Spleen (tissue), 11 donors: ENCODE measurements around the gene ZNF276. TPM values are rescaled to one million over a fixed set of nuclear protein-coding genes. Genes with fewer than 3 reads are reported as not detected.

ENCODE experiments used
- DNase-seq: peaks from one replicate; pipeline ENCODE4 v3.0.0-alpha.2; 2020
- H3K27ac ChIP-seq, 8 donors: fragments of 200-600 bp; sonication (generic) in 7 of 8; 1 replicate in 4 of 8; 2 replicates in 4 of 8; pipeline versions ENCODE4 v1.5.0 to v1.8.0; 2016 to 2021; ENCODE audit warnings: inconsistent platforms in 4 of 8, mild to moderate bottlenecking in 4 of 8, moderate library complexity in 1 of 8
- H3K27me3 ChIP-seq, 7 donors: fragments of 200-600 bp; sonication (generic) in 6 of 7; replicated peaks in 1 of 7; 1 replicate in 4 of 7; 2 replicates in 3 of 7; pipeline versions ENCODE4 v1.5.0 to v1.8.0; 2016 to 2021; ENCODE audit warnings: inconsistent platforms in 3 of 7, mild to moderate bottlenecking in 1 of 7
- H3K36me3 ChIP-seq, 6 donors: fragments of 200-600 bp; sonication (generic) in 5 of 6; 1 replicate in 4 of 6; 2 replicates in 2 of 6; pipeline versions ENCODE4 v1.5.0 to v1.8.0; 2016 to 2021; ENCODE audit warnings: inconsistent platforms in 2 of 6
- H3K4me1 ChIP-seq, 6 donors: fragments of 200-600 bp; sonication (generic) in 5 of 6; 1 replicate in 3 of 6; 2 replicates in 3 of 6; pipeline versions ENCODE4 v1.5.0 to v1.8.0; 2016 to 2021; ENCODE audit warnings: inconsistent platforms in 3 of 6
- H3K4me3 ChIP-seq, 8 donors: fragments of 200-600 bp; sonication (generic) in 7 of 8; 1 replicate in 4 of 8; 2 replicates in 4 of 8; pipeline versions ENCODE4 v1.5.0 to v1.8.0; 2016 to 2021; ENCODE audit warnings: inconsistent platforms in 4 of 8, mild to moderate bottlenecking in 4 of 8, moderate library complexity in 2 of 8
- H3K9me3 ChIP-seq, 8 donors: fragments of 200-600 bp; sonication (generic) in 7 of 8; 1 replicate in 4 of 8; 2 replicates in 4 of 8; pipeline versions ENCODE4 v1.5.0 to v1.8.0; 2016 to 2021; ENCODE audit warnings: inconsistent platforms in 4 of 8
- POLR2A ChIP-seq, 3 donors: fragments of 450-650 bp; IDR thresholded peaks; one replicate each; pipeline ENCODE4 v1.5.1; 2017; ENCODE audit warnings: antibody characterized with exemption in 3 of 3, mild to moderate bottlenecking in 1 of 3
- POLR2AphosphoS5 ChIP-seq, 3 donors: sonication (generic); formaldehyde crosslinking; IDR thresholded peaks; one replicate each; pipeline ENCODE4 v1.5.1; 2017; ENCODE audit warnings: antibody characterized with exemption in 3 of 3
- WGBS, 5 donors: extraction: QIAGEN DNeasy Blood & Tissue Kit in 3 of 5; methylation state at CpG; one replicate each; pipeline versions ENCODE4 v1.1.5 to v1.1.7; 2013 to 2018; 5-methylcytosine and 5-hydroxymethylcytosine counted together
- intact Hi-C: fragments of 100-400 bp; cut with DNase I; formaldehyde crosslinking; loops from one replicate; pipeline ENCODE4 v1.15.0; 2023; ENCODE audit warnings: low total_unique reads
- polyA plus RNA-seq, 3 donors: library from polyadenylated mRNA; stranded (reverse); fragments of 200-250 nt; gene quantifications; one replicate each; pipeline ENCODE4 v1.2.1, GENCODE V29; 2013
- total RNA-seq, 7 donors: library from RNA; depleted of rRNA in 3 of 7; stranded (reverse); fragments of >200 nt in 3 of 7; fragmentation: NEBNext Ultra II Directional in 4 of 7; extraction: Animal tissue kit (Norgen Biotek cat#: 25700) in 4 of 7; gene quantifications; one replicate each; pipeline versions ENCODE4 v1.1.0 to v1.2.1, GENCODE V29; 2016 to 2021
- TF ChIP-seq, protein P1 (sequence below), 11 experiments: fragments of 200-600 bp in 7 of 11; fragments of 450-650 bp in 4 of 11; sonication (generic) in 4 of 11; IDR thresholded peaks in 8 of 11; conservative IDR thresholded peaks in 3 of 11; 1 replicate in 7 of 11; 2 replicates in 4 of 11; pipeline versions ENCODE4 v1.4.0 to v1.8.0; 2016 to 2021; ENCODE audit warnings: antibody characterized with exemption in 11 of 11, inconsistent platforms in 4 of 11, mild to moderate bottlenecking in 1 of 11
- donor health status: healthy with polysubstance abuse.
- donor health status: DM: no; HTN: no; CAD: no; lungs with moderate emphysema.
- donor health status: DM: no; HTN: no; CAD: no.
- donor health status: Bipolar disorder and iron deficiency.
- donor health status: healthy.
- donor health status: DM: no; HTN: no; CAD: no.
- donor health status: DM: yes; HTN: yes; CAD: no.

Gene ZNF276
- total and polyA plus RNA-seq, 10 donors, result 28.9 to 83.7 (median 62.7) TPM

DNA sequence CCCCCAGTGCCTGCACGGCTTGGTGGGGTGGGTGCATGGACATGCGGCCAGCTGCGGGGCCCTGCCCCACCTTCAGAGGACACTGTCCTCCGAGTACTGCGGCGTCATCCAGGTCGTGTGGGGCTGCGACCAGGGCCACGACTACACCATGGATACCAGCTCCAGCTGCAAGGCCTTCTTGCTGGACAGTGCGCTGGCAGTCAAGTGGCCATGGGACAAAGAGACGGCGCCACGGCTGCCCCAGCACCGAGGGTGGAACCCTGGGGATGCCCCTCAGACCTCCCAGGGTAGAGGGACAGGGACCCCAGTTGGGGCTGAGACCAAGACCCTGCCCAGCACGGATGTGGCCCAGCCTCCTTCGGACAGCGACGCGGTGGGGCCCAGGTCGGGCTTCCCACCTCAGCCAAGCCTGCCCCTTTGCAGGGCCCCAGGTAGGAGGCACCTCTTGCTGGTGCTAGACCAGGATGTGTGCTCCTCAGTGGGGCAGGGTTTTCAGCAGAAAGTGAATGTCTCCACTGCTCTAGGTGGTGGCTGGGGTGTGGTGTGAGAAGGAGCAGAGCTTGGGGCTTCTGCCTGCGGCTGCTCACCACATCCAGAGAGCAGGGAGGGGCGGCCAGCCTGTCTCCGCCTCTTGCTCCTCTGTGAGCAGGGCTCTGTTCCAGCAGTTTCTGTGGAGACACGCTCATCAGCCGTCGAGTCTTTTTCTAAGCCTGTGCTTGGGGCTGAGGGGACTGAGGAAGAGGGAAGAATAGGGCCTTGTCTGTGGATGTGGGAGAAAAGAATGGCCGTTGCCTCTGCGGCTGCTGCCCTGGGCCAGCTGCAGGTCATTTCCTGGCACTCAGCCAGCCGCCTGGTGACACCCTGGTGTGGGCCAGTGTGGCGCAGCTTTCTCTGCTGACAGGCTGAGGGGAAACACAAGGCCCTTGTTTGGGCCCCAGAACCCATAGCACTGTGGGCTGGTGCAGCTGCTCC lies 2.2 kb downstream of the ZNF276 start:
- peak; percentile 91 for DNase-seq
- Histone ChIP-seq H3K9me3 (no peaks in the 10 kb centered on the region), H3K27me3 (no peaks in the 10 kb centered on the region), H3K36me3 (peaks cover 0 to 60% (median 49%) of the 10 kb centered on the region in 6 donors), H3K4me1 (peaks cover 31 to 85% (median 64%) of the 10 kb centered on the region in 6 donors), H3K4me3 (peak overlapping the region; percentile 66 to 99 (median 96)), H3K27ac (peak overlapping the region; percentile 91 to 100 (median 98))
- intact Hi-C loops, result no loop called here
- 60 to 71% (median 70%) methylated on average over 9 to 30 of the region's 30 CpGs for WGBS, 5 donors
- TF ChIP-seq POLR2A (IDR thresholded peaks at IDR 0.05) (no peak), POLR2AphosphoS5 (IDR thresholded peaks at IDR 0.05) (peak; percentile 56 to 67 (median 66))

DNA sequence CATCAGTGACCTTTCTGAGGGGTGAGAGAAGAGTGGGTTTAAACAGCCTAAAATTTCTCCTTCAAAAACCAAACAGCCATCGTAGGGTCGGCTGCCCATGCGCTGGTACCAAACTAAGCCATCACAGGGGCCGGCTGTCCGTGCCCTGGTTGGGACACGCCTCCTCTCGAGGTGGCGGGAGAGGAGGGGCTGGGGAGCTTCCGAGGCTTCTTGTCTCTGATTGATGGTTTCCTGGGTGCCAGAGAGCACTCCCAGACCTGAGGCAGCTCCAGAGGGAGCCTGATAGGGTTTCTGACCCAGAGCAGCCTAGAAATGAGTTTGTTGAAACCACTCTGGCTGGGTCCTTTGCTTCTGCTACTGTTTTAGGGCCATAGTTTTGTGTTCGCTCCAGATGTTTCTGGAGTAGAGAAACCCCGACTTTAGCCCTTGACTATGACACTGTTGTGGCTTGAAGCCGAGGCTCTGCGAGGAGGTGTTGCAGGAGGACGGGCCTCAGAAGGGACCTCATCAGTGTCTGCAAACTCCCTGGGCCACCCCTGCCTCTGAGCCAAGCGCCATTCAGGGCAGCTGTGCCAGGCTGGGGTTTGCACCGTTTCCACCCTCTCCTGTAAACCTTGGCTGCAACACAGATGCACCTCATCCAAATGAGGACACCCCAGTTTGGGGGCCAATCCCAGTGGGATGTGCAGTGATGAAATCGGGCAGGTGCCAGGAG lies 6.2 kb downstream of the ZNF276 start:
- H3K27me3 ChIP-seq, result no peaks in the 10 kb centered on the region
- H3K36me3 ChIP-seq, result peaks cover 6 to 100% (median 89%) of the 10 kb centered on the region in 6 donors
- peaks cover 24 to 89% (median 46%) of the 10 kb centered on the region in 6 donors for H3K4me1 ChIP-seq
- no peak for DNase-seq
- H3K9me3 ChIP-seq, result no peaks in the 10 kb centered on the region
- H3K4me3 ChIP-seq, result no peak overlapping the region
- peak overlapping the region in 1 of 8 donors; percentile 15 for H3K27ac ChIP-seq
- 83 to 86% (median 85%) methylated on average over 15 to 17 of the region's 17 CpGs for WGBS, 5 donors
- intact Hi-C loops, result no loop called here
- TF ChIP-seq, protein P1, sequence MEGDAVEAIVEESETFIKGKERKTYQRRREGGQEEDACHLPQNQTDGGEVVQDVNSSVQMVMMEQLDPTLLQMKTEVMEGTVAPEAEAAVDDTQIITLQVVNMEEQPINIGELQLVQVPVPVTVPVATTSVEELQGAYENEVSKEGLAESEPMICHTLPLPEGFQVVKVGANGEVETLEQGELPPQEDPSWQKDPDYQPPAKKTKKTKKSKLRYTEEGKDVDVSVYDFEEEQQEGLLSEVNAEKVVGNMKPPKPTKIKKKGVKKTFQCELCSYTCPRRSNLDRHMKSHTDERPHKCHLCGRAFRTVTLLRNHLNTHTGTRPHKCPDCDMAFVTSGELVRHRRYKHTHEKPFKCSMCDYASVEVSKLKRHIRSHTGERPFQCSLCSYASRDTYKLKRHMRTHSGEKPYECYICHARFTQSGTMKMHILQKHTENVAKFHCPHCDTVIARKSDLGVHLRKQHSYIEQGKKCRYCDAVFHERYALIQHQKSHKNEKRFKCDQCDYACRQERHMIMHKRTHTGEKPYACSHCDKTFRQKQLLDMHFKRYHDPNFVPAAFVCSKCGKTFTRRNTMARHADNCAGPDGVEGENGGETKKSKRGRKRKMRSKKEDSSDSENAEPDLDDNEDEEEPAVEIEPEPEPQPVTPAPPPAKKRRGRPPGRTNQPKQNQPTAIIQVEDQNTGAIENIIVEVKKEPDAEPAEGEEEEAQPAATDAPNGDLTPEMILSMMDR (IDR thresholded peaks at IDR 0.05 in 8 of 11, conservative IDR thresholded peaks at IDR 0.05 in 3 of 11), result no peak
- TF ChIP-seq POLR2AphosphoS5 (IDR thresholded peaks at IDR 0.05), result peak in 2 of 3 donors; percentile 25 to 41

DNA sequence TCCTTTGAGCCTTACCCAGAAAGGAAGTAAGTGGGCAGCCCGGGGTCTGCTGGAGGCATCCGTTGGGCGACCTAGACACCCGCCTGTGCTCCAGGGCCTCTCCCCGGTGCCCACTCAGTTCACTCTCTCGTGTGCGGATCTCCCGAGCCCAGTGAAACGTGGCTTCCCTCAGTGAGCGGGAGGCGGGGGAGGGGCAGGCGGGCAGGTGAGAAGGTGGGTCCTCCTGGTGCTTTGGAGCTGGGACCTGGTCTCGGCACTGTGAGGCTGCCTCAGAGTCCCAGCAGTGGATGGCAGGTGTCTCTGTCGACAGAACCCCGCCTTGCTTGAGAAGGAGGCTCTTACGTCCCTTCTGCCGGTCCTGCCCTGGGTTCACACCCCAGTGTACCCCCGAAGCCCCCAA lies 8.0 kb downstream of the ZNF276 start:
- Histone ChIP-seq H3K27me3 (no peaks in the 10 kb centered on the region), H3K4me1 (peaks cover 8 to 81% (median 28%) of the 10 kb centered on the region in 6 donors), H3K36me3 (peaks cover 6 to 100% (median 89%) of the 10 kb centered on the region in 6 donors), H3K9me3 (no peaks in the 10 kb centered on the region), H3K27ac (no peak overlapping the region), H3K4me3 (no peak overlapping the region)
- intact Hi-C loops, result no loop called here
- TF ChIP-seq POLR2AphosphoS5 (IDR thresholded peaks at IDR 0.05) (peak in 1 of 3 donors; percentile 43), POLR2A (IDR thresholded peaks at IDR 0.05) (no peak)
- TF ChIP-seq, protein P1 (IDR thresholded peaks at IDR 0.05 in 8 of 11, conservative IDR thresholded peaks at IDR 0.05 in 3 of 11), result no peak
- WGBS, 5 donors, result 91 to 96% (median 93%) methylated on average over 7 to 18 of the region's 18 CpGs
- no peak for DNase-seq

DNA sequence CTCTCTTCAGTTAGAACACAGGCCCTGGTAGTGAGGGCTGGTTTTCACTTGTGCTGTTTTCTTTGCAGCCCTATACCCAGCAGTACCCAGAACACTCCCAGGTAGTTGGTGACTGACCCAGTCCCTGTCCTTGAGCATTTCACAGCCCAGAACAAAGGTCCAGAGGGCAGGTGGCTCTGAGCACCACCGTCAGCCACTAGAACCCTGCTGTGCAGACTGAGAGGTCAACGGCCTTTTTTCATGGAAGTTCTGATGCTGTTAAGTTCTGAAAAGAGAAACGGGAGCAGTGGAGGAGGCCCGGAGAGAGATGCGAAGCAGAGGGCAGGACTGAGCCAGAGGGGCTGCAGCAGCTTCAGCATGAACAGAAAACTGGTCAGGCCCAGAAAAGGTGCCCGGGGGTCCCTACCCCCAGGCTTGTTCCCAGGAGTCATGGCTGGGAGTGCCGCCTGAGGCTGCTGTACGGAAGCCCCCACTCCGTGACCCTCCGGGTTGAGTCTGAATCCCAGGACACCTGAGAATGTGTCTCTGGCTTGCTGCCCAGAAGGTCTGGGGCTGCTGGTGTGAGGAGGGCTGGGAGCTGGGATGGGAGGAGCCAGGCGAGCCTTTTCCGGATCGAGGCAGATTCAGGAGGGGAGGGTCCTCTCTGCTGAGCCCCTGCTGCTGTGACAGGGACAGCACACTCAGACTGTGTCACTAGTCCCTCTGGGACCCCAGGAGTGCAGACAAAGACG lies 8.7 kb downstream of the ZNF276 start:
- no peak for TF ChIP-seq POLR2A (IDR thresholded peaks at IDR 0.05)
- peak in 1 of 3 donors; percentile 35 for TF ChIP-seq POLR2AphosphoS5 (IDR thresholded peaks at IDR 0.05)
- H3K36me3 ChIP-seq, result peaks cover 6 to 100% (median 93%) of the 10 kb centered on the region in 6 donors

More for the DNA sequence above, 8.7 kb downstream of the ZNF276 start:
- intact Hi-C loops, result no loop called here
- Histone ChIP-seq H3K27ac (no peak overlapping the region), H3K9me3 (no peaks in the 10 kb centered on the region), H3K4me3 (no peak overlapping the region), H3K4me1 (peaks cover 5 to 79% (median 22%) of the 10 kb centered on the region in 6 donors), H3K27me3 (no peaks in the 10 kb centered on the region)
- 79 to 94% (median 89%) methylated on average over 13 to 14 of the region's 14 CpGs for WGBS, 5 donors
- DNase-seq, result no peak
